ENCODE measurements around the gene ZFP36L1. TPM values are rescaled to one million over a fixed set of nuclear protein-coding genes. Genes with fewer than 3 reads are reported as not detected.

The ZFP36L1 gene
- total and polyA plus RNA-seq, 9 donors, result 50.6 to 241 (median 175) TPM

- Histone ChIP-seq H3K9me3 (replicated peaks; ENCODE audit: control insufficient read depth, low read depth, low read length) (no peaks in the 10 kb centered on the region), H3K4me3 (ENCODE audit: low read length) (peak overlapping the region; percentile 100), H3K27me3 (ENCODE audit: control insufficient read depth, insufficient read depth, low read length) (no peaks in the 10 kb centered on the region), H3K36me3 (ENCODE audit: control insufficient read depth, insufficient read depth, low read length) (peaks cover 48% of the 10 kb centered on the region), H3K27ac (ENCODE audit: low read length) (peak overlapping the region; percentile 100), H3K4me1 (ENCODE audit: control insufficient read depth, insufficient read depth, low read length) (peaks cover 37% of the 10 kb centered on the region)
- WGBS (ENCODE audit: insufficient coverage), result 0% methylated on average over 11 of the region's 15 CpGs
- DNase-seq, result peak; percentile 54
These were observed 1.6 kb downstream of the ZFP36L1 start for GRCh38 chr14:68791078-68791901.

GRCh38 chr14:68790644-68791077 is 2.2 kb downstream of the ZFP36L1 start:
- H3K36me3 ChIP-seq (ENCODE audit: control insufficient read depth, insufficient read depth, low read length), result peaks cover 54% of the 10 kb centered on the region

GRCh38 chr14:68789821-68790643 is 2.8 kb downstream of the ZFP36L1 start:
- Histone ChIP-seq H3K27ac (ENCODE audit: low read length) (peak overlapping the region; percentile 100), H3K4me3 (ENCODE audit: low read length) (peak overlapping the region; percentile 100), H3K36me3 (ENCODE audit: control insufficient read depth, insufficient read depth, low read length) (peaks cover 54% of the 10 kb centered on the region), H3K9me3 (replicated peaks; ENCODE audit: control insufficient read depth, low read depth, low read length) (no peaks in the 10 kb centered on the region), H3K27me3 (ENCODE audit: control insufficient read depth, insufficient read depth, low read length) (no peaks in the 10 kb centered on the region), H3K4me1 (ENCODE audit: control insufficient read depth, insufficient read depth, low read length) (peaks cover 35% of the 10 kb centered on the region)
- DNase-seq, result peak; percentile 53
- WGBS (ENCODE audit: insufficient coverage), result 5% methylated on average over 42 of the region's 45 CpGs

More at GRCh38 chr14:68790644-68791077, 2.2 kb downstream of the ZFP36L1 start:
- Histone ChIP-seq H3K27me3 (ENCODE audit: control insufficient read depth, insufficient read depth, low read length) (no peaks in the 10 kb centered on the region), H3K9me3 (replicated peaks; ENCODE audit: control insufficient read depth, low read depth, low read length) (no peaks in the 10 kb centered on the region), H3K4me1 (ENCODE audit: control insufficient read depth, insufficient read depth, low read length) (peaks cover 33% of the 10 kb centered on the region), H3K27ac (ENCODE audit: low read length) (peak overlapping the region; percentile 100), H3K4me3 (ENCODE audit: low read length) (peak overlapping the region; percentile 100)
- DNase-seq, result peak; percentile 44
- 1% methylated on average over 8 of the region's 8 CpGs for WGBS (ENCODE audit: insufficient coverage)

GRCh38 chr14:68788996-68789820 is 3.7 kb downstream of the ZFP36L1 start:
- DNase-seq, result peak; percentile 90
- peaks cover 54% of the 10 kb centered on the region for H3K36me3 ChIP-seq (ENCODE audit: control insufficient read depth, insufficient read depth, low read length)
- H3K9me3 ChIP-seq (replicated peaks; ENCODE audit: control insufficient read depth, low read depth, low read length), result no peaks in the 10 kb centered on the region
- peak overlapping the region; percentile 100 for H3K4me3 ChIP-seq (ENCODE audit: low read length)
- no peaks in the 10 kb centered on the region for H3K27me3 ChIP-seq (ENCODE audit: control insufficient read depth, insufficient read depth, low read length)
- H3K27ac ChIP-seq (ENCODE audit: low read length), result peak overlapping the region; percentile 100
- peaks cover 29% of the 10 kb centered on the region for H3K4me1 ChIP-seq (ENCODE audit: control insufficient read depth, insufficient read depth, low read length)
- WGBS (ENCODE audit: insufficient coverage), result 2% methylated on average over 16 of the region's 16 CpGs

- peak overlapping the region; percentile 100 for H3K4me3 ChIP-seq (ENCODE audit: low read length)
- 0% methylated on average over 1 of the region's 10 CpGs for WGBS (ENCODE audit: insufficient coverage)
- H3K27ac ChIP-seq (ENCODE audit: low read length), result peak overlapping the region; percentile 100
- no peaks in the 10 kb centered on the region for H3K27me3 ChIP-seq (ENCODE audit: control insufficient read depth, insufficient read depth, low read length)
- peaks cover 27% of the 10 kb centered on the region for H3K4me1 ChIP-seq (ENCODE audit: control insufficient read depth, insufficient read depth, low read length)
- H3K36me3 ChIP-seq (ENCODE audit: control insufficient read depth, insufficient read depth, low read length), result peaks cover 54% of the 10 kb centered on the region
- no peaks in the 10 kb centered on the region for H3K9me3 ChIP-seq (replicated peaks; ENCODE audit: control insufficient read depth, low read depth, low read length)
- DNase-seq, result peak; percentile 51
These were observed 4.4 kb downstream of the ZFP36L1 start for GRCh38 chr14:68788275-68788995.

- Histone ChIP-seq H3K4me1 (ENCODE audit: control insufficient read depth, insufficient read depth, low read length) (peaks cover 30% of the 10 kb centered on the region), H3K27ac (ENCODE audit: low read length) (peak overlapping the region; percentile 100), H3K27me3 (ENCODE audit: control insufficient read depth, insufficient read depth, low read length) (no peaks in the 10 kb centered on the region), H3K36me3 (ENCODE audit: control insufficient read depth, insufficient read depth, low read length) (peaks cover 54% of the 10 kb centered on the region), H3K9me3 (replicated peaks; ENCODE audit: control insufficient read depth, low read depth, low read length) (no peaks in the 10 kb centered on the region), H3K4me3 (ENCODE audit: low read length) (no peak overlapping the region)
- peak; percentile 75 for DNase-seq
- no CpG with 5 or more reads among the region's 15 CpGs for WGBS (ENCODE audit: insufficient coverage)
These were observed 5.5 kb downstream of the ZFP36L1 start for GRCh38 chr14:68787092-68787992.

GRCh38 chr14:68786491-68787091 is 6.3 kb downstream of the ZFP36L1 start:
- H3K36me3 ChIP-seq (ENCODE audit: control insufficient read depth, insufficient read depth, low read length), result peaks cover 51% of the 10 kb centered on the region
- H3K4me3 ChIP-seq (ENCODE audit: low read length), result no peak overlapping the region
- no peaks in the 10 kb centered on the region for H3K9me3 ChIP-seq (replicated peaks; ENCODE audit: control insufficient read depth, low read depth, low read length)
- H3K4me1 ChIP-seq (ENCODE audit: control insufficient read depth, insufficient read depth, low read length), result peaks cover 36% of the 10 kb centered on the region
- DNase-seq, result peak; percentile 79
- WGBS (ENCODE audit: insufficient coverage), result 31% methylated on average over 2 of the region's 6 CpGs
- H3K27me3 ChIP-seq (ENCODE audit: control insufficient read depth, insufficient read depth, low read length), result no peaks in the 10 kb centered on the region
- H3K27ac ChIP-seq (ENCODE audit: low read length), result peak overlapping the region; percentile 100

GRCh38 chr14:68785534-68786490 is 7.1 kb downstream of the ZFP36L1 start:
- H3K27me3 ChIP-seq (ENCODE audit: control insufficient read depth, insufficient read depth, low read length), result no peaks in the 10 kb centered on the region
- no peaks in the 10 kb centered on the region for H3K9me3 ChIP-seq (replicated peaks; ENCODE audit: control insufficient read depth, low read depth, low read length)
- 80% methylated on average over 3 of the region's 5 CpGs for WGBS (ENCODE audit: insufficient coverage)
- peak overlapping the region; percentile 45 for H3K27ac ChIP-seq (ENCODE audit: low read length)
- H3K4me3 ChIP-seq (ENCODE audit: low read length), result no peak overlapping the region
- peaks cover 43% of the 10 kb centered on the region for H3K36me3 ChIP-seq (ENCODE audit: control insufficient read depth, insufficient read depth, low read length)
- DNase-seq, result peak; percentile 76
- H3K4me1 ChIP-seq (ENCODE audit: control insufficient read depth, insufficient read depth, low read length), result peaks cover 44% of the 10 kb centered on the region

Data from muscle of leg (tissue), 11 donors.